IMR-90 (cell line): ENCODE results near the gene REV3L. TPM values are rescaled to one million over a fixed set of nuclear protein-coding genes. Genes with fewer than 3 reads are reported as not detected.

Source experiments
- ATAC-seq: fragments of 200-7000 bp; cut with Tn5 transposase; 2 replicates; pipeline ENCODE4 v1.9.1; 2020; ENCODE audit warnings: low read depth, mild to moderate bottlenecking, moderate library complexity
- BruUV-seq: library from RNA; stranded (reverse); fragments of 400-500 nt; replicated peaks from 2 replicates; lab custom pipeline; 2021; lab: Mats Ljungman, UMichigan
- CTCF ChIA-PET: fragments of 300-600 bp; formaldehyde crosslinking; extraction: SDS; loops from one replicate; lab custom pipeline; 2021; ENCODE audit warnings: antibody characterized with exemption; lab: Yijun Ruan, JAX
- POLR2A ChIA-PET: fragments of 300-600 bp; sonication (Branson Sonifier 250); formaldehyde crosslinking; loops from one replicate; lab custom pipeline; 2022; ENCODE audit warnings: antibody characterized with exemption; ENCODE audit not compliant: unreplicated experiment; lab: Charles Lee
- DNase-seq: peaks from one replicate; pipeline ENCODE4 v3.0.0; 2013
- H2AFZ ChIP-seq: replicated peaks from 2 replicates; pipeline ENCODE3; 2013; ENCODE audit warnings: low read length, mild to moderate bottlenecking; ENCODE audit not compliant: poor library complexity
- H2AK5ac ChIP-seq: 2 replicates; pipeline ENCODE4 v1.6.1; 2013; ENCODE audit warnings: low read depth, low read length, inconsistent platforms
- H2AK9ac ChIP-seq: replicated peaks from 2 replicates; pipeline ENCODE3; 2013; ENCODE audit warnings: mild to moderate bottlenecking, low read depth, low read length, moderate library complexity; ENCODE audit not compliant: poor library complexity
- H2BK120ac ChIP-seq: 2 replicates; pipeline ENCODE4 v1.6.1; 2013; ENCODE audit warnings: low read depth, low read length, inconsistent platforms
- H2BK15ac ChIP-seq: 3 replicates; pipeline ENCODE4 v1.6.1; 2013; ENCODE audit warnings: low read depth, low read length, inconsistent platforms
- H2BK20ac ChIP-seq: 2 replicates; pipeline ENCODE4 v1.6.1; 2013; ENCODE audit warnings: low read depth, mild to moderate bottlenecking, inconsistent platforms, low read length, moderate library complexity
- H2BK5ac ChIP-seq: 2 replicates; pipeline ENCODE4 v1.6.1; 2013; ENCODE audit warnings: mild to moderate bottlenecking, low read depth, low read length, inconsistent platforms; ENCODE audit not compliant: poor library complexity, severe bottlenecking
- H3K14ac ChIP-seq: replicated peaks from 2 replicates; pipeline ENCODE4 v1.6.1; 2013; ENCODE audit warnings: low read depth, low read length, inconsistent platforms
- H3K18ac ChIP-seq: 2 replicates; pipeline ENCODE4 v1.6.1; 2013; ENCODE audit warnings: low read depth, low read length, control low read depth
- H3K23ac ChIP-seq: 2 replicates; pipeline ENCODE4 v1.6.1; 2013; ENCODE audit warnings: low read depth, low read length, inconsistent platforms
- H3K27ac ChIP-seq: 2 replicates; pipeline ENCODE4 v1.5.1; 2013; ENCODE audit warnings: mild to moderate bottlenecking, control low read depth, low read length; ENCODE audit not compliant: insufficient read depth
- H3K27me3 ChIP-seq: 2 replicates; pipeline ENCODE4 v1.6.1; 2013; ENCODE audit warnings: low read length; ENCODE audit not compliant: control insufficient read depth, insufficient read depth
- H3K36me3 ChIP-seq: 2 replicates; pipeline ENCODE4 v1.6.1; 2013; ENCODE audit warnings: low read length, mixed read lengths; ENCODE audit not compliant: control insufficient read depth, insufficient read depth
- H3K4ac ChIP-seq: 2 replicates; pipeline ENCODE4 v1.6.1; 2013; ENCODE audit warnings: low read depth, low read length, inconsistent platforms
- H3K4me1 ChIP-seq: 2 replicates; pipeline ENCODE4 v1.6.1; 2013; ENCODE audit warnings: low read length, mixed read lengths; ENCODE audit not compliant: control insufficient read depth, insufficient read depth
- H3K4me2 ChIP-seq: 2 replicates; pipeline ENCODE4 v1.6.1; 2013; ENCODE audit warnings: low read depth, mild to moderate bottlenecking, control low read depth, low read length, moderate library complexity
- H3K4me3 ChIP-seq: 2 replicates; pipeline ENCODE4 v1.5.1; 2013; ENCODE audit warnings: low read depth, mild to moderate bottlenecking, control low read depth, low read length, moderate library complexity; ENCODE audit not compliant: insufficient read depth
- H3K56ac ChIP-seq: 2 replicates; pipeline ENCODE4 v1.6.1; 2013; ENCODE audit warnings: low read length, inconsistent platforms; ENCODE audit not compliant: insufficient read depth; ENCODE audit errors: extremely low read depth
- H3K79me1 ChIP-seq, 2 experiments: 2 replicates each; pipeline ENCODE4 v1.6.1; 2013; ENCODE audit warnings: low read length in 2 of 2, inconsistent platforms in 1 of 2, low read depth in 1 of 2
- H3K9ac ChIP-seq: 2 replicates; pipeline ENCODE4 v1.6.1; 2013; ENCODE audit warnings: low read depth, low read length, control low read depth
- H3K9me1 ChIP-seq: 2 replicates; pipeline ENCODE4 v1.6.1; 2013; ENCODE audit warnings: low read length, inconsistent platforms; ENCODE audit not compliant: insufficient read depth
- H3K9me3 ChIP-seq: 2 replicates; pipeline ENCODE4 v1.6.1; 2013; ENCODE audit warnings: low read length; ENCODE audit not compliant: control insufficient read depth, insufficient read depth
- H4K20me1 ChIP-seq: 2 replicates; pipeline ENCODE4 v1.6.1; 2013; ENCODE audit warnings: low read length, inconsistent platforms; ENCODE audit not compliant: insufficient read depth
- H4K5ac ChIP-seq: 2 replicates; pipeline ENCODE4 v1.6.1; 2013; ENCODE audit warnings: mild to moderate bottlenecking, low read depth, low read length, control low read depth
- H4K8ac ChIP-seq, 2 experiments: 2 replicates each; pipeline ENCODE4 v1.6.1; 2013; ENCODE audit warnings: low read depth in 2 of 2, low read length in 2 of 2, control low read depth in 1 of 2, inconsistent platforms in 1 of 2
- H4K91ac ChIP-seq: 2 replicates; pipeline ENCODE4 v1.6.1; 2013; ENCODE audit warnings: low read depth, low read length, inconsistent platforms; ENCODE audit not compliant: insufficient read depth
- CEBPB ChIP-seq: IDR thresholded peaks from 2 replicates; pipeline ENCODE4 v1.6.1; 2012; ENCODE audit warnings: low read depth, low read length, improper control_type of control experiment
- FOS ChIP-seq: fragments of 150-350 bp; IDR thresholded peaks from 2 replicates; pipeline ENCODE4 v1.6.1; 2016; ENCODE audit warnings: low read depth, low read length
- MAFK ChIP-seq: IDR thresholded peaks from 2 replicates; pipeline ENCODE4 v1.6.1; 2012; ENCODE audit warnings: low read depth, low read length, improper control_type of control experiment
- NFE2L2 ChIP-seq: fragments of 150-350 bp; IDR thresholded peaks from 2 replicates; pipeline ENCODE4 v1.6.1; 2016; ENCODE audit warnings: low read depth, mild to moderate bottlenecking, low read length
- POLR2A ChIP-seq: IDR thresholded peaks from 2 replicates; pipeline ENCODE4 v1.6.1; 2012; ENCODE audit warnings: mild to moderate bottlenecking, low read depth, low read length
- RCOR1 ChIP-seq: IDR thresholded peaks from 2 replicates; pipeline ENCODE4 v1.6.1; 2012; ENCODE audit warnings: mild to moderate bottlenecking, low read length, improper control_type of control experiment; ENCODE audit not compliant: insufficient replicate concordance
- WGBS, 2 experiments: methylation state at CpG; one replicate each; pipeline versions ENCODE4 v1.1.5 to v1.1.7; 2013; ENCODE audit warnings: missing lambda C conversion rate in 2 of 2; ENCODE audit not compliant: insufficient read length in 1 of 2; ENCODE audit errors: extremely low coverage in 2 of 2; 5-methylcytosine and 5-hydroxymethylcytosine counted together
- dilution Hi-C: fragments of 300-500 bp; cut with HindIII; formaldehyde crosslinking; loops from one replicate; pipeline ENCODE4 v1.14.3; 2018; ENCODE audit warnings: low sequenced_read_pairs; ENCODE audit not compliant: unreplicated experiment
- in situ Hi-C: fragments of 300-500 bp; cut with MboI; formaldehyde crosslinking; loops from 3 replicates; pipeline ENCODE4 v1.14.3; 2019; ENCODE audit warnings: low sequenced_read_pairs, inconsistent platforms, mixed read lengths
- intact Hi-C: fragments of 100-400 bp; cut with micrococcal nuclease; formaldehyde crosslinking; loops from 2 replicates; pipeline ENCODE4 v1.10.0; 2022
- polyA plus RNA-seq, 3 experiments: library from polyadenylated mRNA; depleted of rRNA; stranded (reverse); fragments of >200 nt; gene quantifications; 2 replicates each; pipeline ENCODE4 v1.2.3, GENCODE V29; 2012; ENCODE audit warnings: low replicate concordance in 1 of 3
- total RNA-seq: library from RNA; depleted of rRNA; stranded (reverse); fragments of >200 nt; gene quantifications from 2 replicates; pipeline ENCODE4 v1.2.3, GENCODE V29; 2012

Gene REV3L
- total and polyA plus RNA-seq, 2 of the 4 experiments (the other 2 are of a cell fraction) = 7.4 to 15.4 TPM

DNA sequence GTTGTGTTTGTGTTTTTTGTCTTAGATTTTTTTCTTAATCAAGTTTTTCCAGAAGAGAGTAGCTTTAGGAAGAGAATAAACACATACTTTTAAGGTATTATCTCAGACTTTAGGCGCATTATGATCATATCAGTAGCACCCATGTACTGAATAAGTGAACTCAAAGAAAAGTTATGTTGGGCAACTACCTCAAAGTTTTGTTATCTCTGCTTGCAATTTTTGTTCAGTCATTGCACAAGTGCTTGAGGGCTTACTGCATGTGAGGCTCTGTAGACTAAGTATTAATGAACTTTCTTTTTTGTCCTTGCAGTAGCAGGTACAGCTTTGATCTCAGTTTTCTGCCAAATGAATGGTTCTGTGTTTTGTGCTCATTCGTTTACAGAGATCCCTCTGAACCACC, 206.7 kb downstream of the REV3L start:
- no peak overlapping the region for H2BK15ac ChIP-seq
- H2AK5ac ChIP-seq = no peak overlapping the region
- H3K4ac ChIP-seq = no peak overlapping the region
- DNase-seq (no peak), ATAC-seq (no peak)
- H2BK5ac ChIP-seq = no peak overlapping the region
- H4K5ac ChIP-seq = no peak overlapping the region
- no peaks in the 10 kb centered on the region for H3K4me1 ChIP-seq
- peaks cover 3% of the 10 kb centered on the region; the same call in 1 of the 2 replicates for H4K20me1 ChIP-seq
- no peak overlapping the region for H3K56ac ChIP-seq
- H3K14ac ChIP-seq = no peak overlapping the region
- H3K27ac ChIP-seq = no peak overlapping the region
- dilution Hi-C loops = no loop called here
- no peak overlapping the region for H3K23ac ChIP-seq
- H2AFZ ChIP-seq = no peak overlapping the region
- ChIA-PET CTCF (no interaction called here), POLR2A (no interaction called here)
- H3K79me1 ChIP-seq = peaks cover 22 to 26% of the 10 kb centered on the region in 2 experiments
- H3K18ac ChIP-seq = no peak overlapping the region
- no peak overlapping the region for H2BK20ac ChIP-seq
- peaks cover 28% of the 10 kb centered on the region for H3K36me3 ChIP-seq
- no peak overlapping the region for H2BK120ac ChIP-seq
- no peaks in the 10 kb centered on the region for H3K9me1 ChIP-seq
- H3K9ac ChIP-seq = no peak overlapping the region
- no peak overlapping the region for H4K91ac ChIP-seq
- intact Hi-C loops = no loop called here
- H3K27me3 ChIP-seq = no peaks in the 10 kb centered on the region
- H4K8ac ChIP-seq = no peak overlapping the region
- in situ Hi-C loops = no loop called here
- TF ChIP-seq RCOR1 = no peak
- no peak for TF ChIP-seq NFE2L2
- no peak for TF ChIP-seq POLR2A
- TF ChIP-seq MAFK = no peak
- no peak for TF ChIP-seq FOS
- peak; percentile 48; the same call in 1 of the 2 replicates for TF ChIP-seq CEBPB
- BruUV-seq = no TSS peak
- no peak overlapping the region for H3K4me2 ChIP-seq
- no peak overlapping the region for H3K4me3 ChIP-seq
- H2AK9ac ChIP-seq = no peak overlapping the region
- H3K9me3 ChIP-seq = peaks cover 14% of the 10 kb centered on the region
- WGBS, 2 experiments = 100% methylated on average over 1 of the region's 2 CpGs; no CpG with 5 or more reads in 1 of the 2 experiments
